OCI-LY1 (cell line): ENCODE data around the gene MUC6.

Source experiments
- H2AFZ ChIP-seq: fragments of 200-600 bp; sonication (generic), shearing (Covaris generic); 2 replicates; pipeline ENCODE4 v1.6.0; 2014; ENCODE audit warnings: antibody characterized with exemption, mild to moderate bottlenecking, low read length
- H3F3A ChIP-seq: fragments of 200-600 bp; sonication (generic), shearing (Covaris generic); 2 replicates; pipeline ENCODE4 v1.6.0; 2014; ENCODE audit warnings: mild to moderate bottlenecking, antibody characterized with exemption, low read length, moderate library complexity; ENCODE audit not compliant: insufficient read depth
- H3K27ac ChIP-seq: fragments of 200-600 bp; sonication (generic); 2 replicates; pipeline ENCODE4 v1.5.1; 2014; ENCODE audit warnings: low read length, mixed run types, mild to moderate bottlenecking, low read depth; ENCODE audit not compliant: poor library complexity, severe bottlenecking
- H3K27me3 ChIP-seq: fragments of 200-600 bp; sonication (generic); 2 replicates; pipeline ENCODE4 v1.6.0; 2014; ENCODE audit warnings: antibody characterized with exemption, mild to moderate bottlenecking, low read length, moderate library complexity; ENCODE audit not compliant: insufficient read depth
- H3K36me3 ChIP-seq: fragments of 200-600 bp; sonication (generic); 2 replicates; pipeline ENCODE4 v1.6.1; 2014; ENCODE audit warnings: mild to moderate bottlenecking, antibody characterized with exemption, low read length, moderate library complexity, mixed read lengths; ENCODE audit not compliant: insufficient read depth
- H3K4me1 ChIP-seq: fragments of 200-600 bp; sonication (generic); 2 replicates; pipeline ENCODE4 v1.5.1; 2014; ENCODE audit warnings: mild to moderate bottlenecking, low read length, moderate library complexity; ENCODE audit not compliant: insufficient read depth, severe bottlenecking
- H3K4me2 ChIP-seq: fragments of 200-600 bp; sonication (generic), shearing (Covaris generic); 2 replicates; pipeline ENCODE4 v1.6.1; 2014; ENCODE audit warnings: low read length
- H3K4me3 ChIP-seq: fragments of 200-600 bp; sonication (generic); 2 replicates; pipeline ENCODE4 v1.5.1; 2014; ENCODE audit warnings: low read length, low read depth, mild to moderate bottlenecking, mixed read lengths; ENCODE audit not compliant: poor library complexity, severe bottlenecking
- H3K79me2 ChIP-seq: fragments of 200-600 bp; shearing (Covaris generic); 2 replicates; pipeline ENCODE4 v1.6.1; 2016; ENCODE audit warnings: mixed run types, low read length, mixed read lengths; ENCODE audit not compliant: insufficient read depth
- H3K9ac ChIP-seq: fragments of 200-600 bp; sonication (generic), shearing (Covaris generic); 2 replicates; pipeline ENCODE4 v1.6.1; 2014; ENCODE audit warnings: mild to moderate bottlenecking, low read length, mixed read lengths
- H3K9me2 ChIP-seq: fragments of 200-600 bp; sonication (generic), shearing (Covaris generic); 2 replicates; pipeline ENCODE4 v1.6.1; 2014; ENCODE audit warnings: low read depth, mild to moderate bottlenecking, low read length, mixed read lengths
- H3K9me3 ChIP-seq: fragments of 200-600 bp; shearing (Covaris generic); 2 replicates; pipeline ENCODE4 v1.6.1; 2014; ENCODE audit warnings: low read length, mixed read lengths
- H4K20me1 ChIP-seq: fragments of 200-600 bp; sonication (generic), shearing (Covaris generic); 2 replicates; pipeline ENCODE4 v1.6.0; 2016; ENCODE audit warnings: mild to moderate bottlenecking, low read length; ENCODE audit not compliant: insufficient read depth
- CTCF ChIP-seq: fragments of 200-600 bp; sonication (generic), shearing (Covaris generic); IDR thresholded peaks from 2 replicates; pipeline ENCODE4 v1.5.1; 2017; ENCODE audit warnings: mild to moderate bottlenecking, antibody characterized with exemption, low read length, moderate library complexity, mixed read lengths
- EZH2 ChIP-seq: fragments of 200-600 bp; sonication (generic), shearing (Covaris generic); IDR thresholded peaks from 2 replicates; pipeline ENCODE4 v1.8.0; 2017; ENCODE audit warnings: borderline replicate concordance, mixed run types, mild to moderate bottlenecking, antibody characterized with exemption, low read length, moderate library complexity, mixed read lengths

MUC6 gene

GRCh38 chr11:971731-972365 lies 64.7 kb downstream of the MUC6 start:
- Histone ChIP-seq H3K27me3 (no peaks in the 10 kb centered on the region), H3K27ac (no peak overlapping the region), H3K9ac (no peak overlapping the region), H3K79me2 (no peaks in the 10 kb centered on the region), H3K4me2 (no peak overlapping the region), H2AFZ (no peak overlapping the region), H3K4me3 (no peak overlapping the region), H4K20me1 (no peaks in the 10 kb centered on the region), H3K9me3 (no peaks in the 10 kb centered on the region), H3F3A (no peaks in the 10 kb centered on the region), H3K9me2 (no peaks in the 10 kb centered on the region), H3K36me3 (peaks cover 30% of the 10 kb centered on the region; the same call in 1 of the 2 replicates), H3K4me1 (peaks cover 35% of the 10 kb centered on the region)
- TF ChIP-seq EZH2 (no peak), CTCF (no peak)

GRCh38 chr11:971092-971690 lies 65.3 kb downstream of the MUC6 start:
- Histone ChIP-seq H4K20me1 (no peaks in the 10 kb centered on the region), H3K9me3 (no peaks in the 10 kb centered on the region), H2AFZ (no peak overlapping the region), H3F3A (no peaks in the 10 kb centered on the region), H3K36me3 (peaks cover 30% of the 10 kb centered on the region; the same call in 1 of the 2 replicates), H3K4me3 (no peak overlapping the region), H3K4me1 (peaks cover 35% of the 10 kb centered on the region), H3K9me2 (no peaks in the 10 kb centered on the region), H3K27ac (peak overlapping the region; percentile 75), H3K4me2 (no peak overlapping the region), H3K9ac (no peak overlapping the region), H3K27me3 (no peaks in the 10 kb centered on the region), H3K79me2 (no peaks in the 10 kb centered on the region)
- TF ChIP-seq EZH2 (no peak), CTCF (no peak)

- peak overlapping the region; percentile 75 for H3K27ac ChIP-seq
- H3K4me2 ChIP-seq = no peak overlapping the region
- no peak overlapping the region for H2AFZ ChIP-seq
These were observed 66.1 kb downstream of the MUC6 start for GRCh38 chr11:970319-970871.

More at GRCh38 chr11:970319-970871, 66.1 kb downstream of the MUC6 start:
- Histone ChIP-seq H3K9ac (no peak overlapping the region), H3K9me3 (no peaks in the 10 kb centered on the region), H4K20me1 (no peaks in the 10 kb centered on the region), H3K4me3 (no peak overlapping the region), H3K4me1 (peaks cover 35% of the 10 kb centered on the region), H3K79me2 (no peaks in the 10 kb centered on the region), H3F3A (no peaks in the 10 kb centered on the region), H3K9me2 (no peaks in the 10 kb centered on the region), H3K36me3 (peaks cover 30% of the 10 kb centered on the region; the same call in 1 of the 2 replicates), H3K27me3 (no peaks in the 10 kb centered on the region)
- no peak for TF ChIP-seq EZH2
